Stomach (tissue), 9 donors: ENCODE data around the gene RNF13. TPM values are rescaled to one million over a fixed set of nuclear protein-coding genes. Genes with fewer than 3 reads are reported as not detected.
A peak's percentile ranks its signal among the peaks of the same experiment; 100 is the strongest.
"Not testable (repeated sequence)": the region's sequence is repeated elsewhere in the genome, so short reads cannot be mapped to it uniquely, and the experiment has no call there.

Experiments used
- DNase-seq, 2 donors: peaks; one replicate each; pipeline versions ENCODE4 v3.0.0 to v3.0.0-alpha.2; 2013 to 2019
- H3K27ac ChIP-seq, 5 donors: fragments of 200-600 bp in 4 of 5; sonication (generic) in 4 of 5; one replicate each; pipeline ENCODE4 v1.5.1; 2013 to 2019; ENCODE audit warnings: mild to moderate bottlenecking in 1 of 5, moderate library complexity in 1 of 5
- H3K27me3 ChIP-seq, 3 donors: fragments of 200-600 bp; sonication (generic); one replicate each; pipeline ENCODE4 v1.5.1; 2017 to 2019; ENCODE audit warnings: mixed run types in 1 of 3
- H3K36me3 ChIP-seq, 4 donors: fragments of 200-600 bp; sonication (generic); 1 replicate in 3 of 4; 2 replicates in 1 of 4; pipeline ENCODE4 v1.5.1; 2016 to 2019
- H3K4me1 ChIP-seq, 4 donors: fragments of 200-600 bp; sonication (generic); one replicate each; pipeline ENCODE4 v1.5.1; 2016 to 2019
- H3K4me3 ChIP-seq, 4 donors: fragments of 200-600 bp; sonication (generic) in 3 of 4; one replicate each; pipeline ENCODE4 v1.5.1; 2016 to 2019; ENCODE audit warnings: mild to moderate bottlenecking in 1 of 4
- H3K9me3 ChIP-seq, 4 donors: fragments of 200-600 bp; sonication (generic); one replicate each; pipeline ENCODE4 v1.5.1; 2016 to 2019
- CTCF ChIP-seq, 7 experiments: fragments of 450-650 bp in 4 of 7; fragments of 200-600 bp in 3 of 7; sonication (generic) in 3 of 7; IDR thresholded peaks; one replicate each; pipeline ENCODE4 v1.5.1; 2016 to 2019; ENCODE audit warnings: antibody characterized with exemption in 7 of 7, control low read depth in 2 of 7, mild to moderate bottlenecking in 1 of 7
- EP300 ChIP-seq: sonication (generic); formaldehyde crosslinking; IDR thresholded peaks from one replicate; pipeline ENCODE4 v1.6.1; 2017; ENCODE audit warnings: antibody characterized with exemption
- POLR2A ChIP-seq, 4 donors: fragments of 450-650 bp; IDR thresholded peaks; one replicate each; pipeline ENCODE4 v1.6.1; 2016; ENCODE audit warnings: antibody characterized with exemption in 4 of 4, control low read depth in 2 of 4, mild to moderate bottlenecking in 1 of 4, moderate library complexity in 1 of 4
- POLR2AphosphoS5 ChIP-seq, 3 donors: sonication (generic); formaldehyde crosslinking; IDR thresholded peaks; one replicate each; pipeline ENCODE4 v1.6.1; 2016; ENCODE audit warnings: antibody characterized with exemption in 3 of 3
- WGBS, 5 donors: extraction: QIAGEN DNeasy Blood & Tissue Kit in 3 of 5; methylation state at CpG; one replicate each; pipeline versions ENCODE4 v1.1.5 to v1.1.7; 2013 to 2018; 5-methylcytosine and 5-hydroxymethylcytosine counted together
- intact Hi-C: fragments of 100-400 bp; cut with DNase I; formaldehyde crosslinking; loops from one replicate; pipeline ENCODE4 v1.15.1; 2023; ENCODE audit warnings: low total_unique reads
- polyA plus RNA-seq, 3 donors: library from polyadenylated mRNA; stranded (reverse); fragments of 200-250 nt; gene quantifications; one replicate each; pipeline ENCODE4 v1.2.3, GENCODE V29; 2013
- total RNA-seq, 5 donors: library from RNA; depleted of rRNA; stranded (reverse); fragments of >200 nt; gene quantifications; one replicate each; pipeline versions ENCODE4 v1.1.0 to v1.2.3, GENCODE V29; 2014 to 2016
- donor health status: healthy with polysubstance abuse.
- donor health status: Bipolar disorder and iron deficiency.
- donor health status: healthy.

The RNF13 gene
- total and polyA plus RNA-seq, 8 donors, result 6.7 to 130 (median 31.3) TPM

- intact Hi-C loops, result no loop called here
- 0 to 1% (median 0%) methylated on average over 8 to 101 of the region's 102 CpGs for WGBS, 5 donors
Observed at GRCh38 chr3:149970716-149971402, 157.8 kb downstream of the RNF13 start, which contains the start of gene PFN2. TSS of gene PFN2 (minus strand) at chr3:149970895. CDS start at chr3:149970856, 39 bp downstream.

GRCh38 chr3:149971403-149972075, 158.5 kb downstream of the RNF13 start:
- H3K27me3 ChIP-seq, result peaks cover 0 to 30% (median 0%) of the 10 kb centered on the region in 3 donors
- H3K36me3 ChIP-seq, result no peaks in the 10 kb centered on the region
- no peaks in the 10 kb centered on the region for H3K9me3 ChIP-seq
- intact Hi-C loops, result no loop called here
- no peak for TF ChIP-seq POLR2AphosphoS5 (IDR thresholded peaks at IDR 0.05)
- no peak for TF ChIP-seq POLR2A (IDR thresholded peaks at IDR 0.05)
- no peak for TF ChIP-seq EP300
- no peak for TF ChIP-seq CTCF (IDR thresholded peaks at IDR 0.05)
- peak overlapping the region; percentile 87 to 97 (median 88) for H3K27ac ChIP-seq
- DNase-seq, result peak in 1 of 2 donors; percentile 55
- peak overlapping the region; percentile 83 to 96 (median 92) for H3K4me3 ChIP-seq
- H3K4me1 ChIP-seq, result peaks cover 4 to 32% (median 29%) of the 10 kb centered on the region in 4 donors
- 1 to 3% (median 1%) methylated on average over 22 to 42 of the region's 42 CpGs for WGBS, 5 donors

More at GRCh38 chr3:149970716-149971402, 157.8 kb downstream of the RNF13 start, which contains the start of gene PFN2:
- H3K4me1 ChIP-seq, result peaks cover 4 to 32% (median 29%) of the 10 kb centered on the region in 4 donors
- H3K27me3 ChIP-seq, result peaks cover 0 to 30% (median 0%) of the 10 kb centered on the region in 3 donors
- DNase-seq, result peak; percentile 64 to 94
- H3K36me3 ChIP-seq, result peaks cover 0 to 6% (median under 1%) of the 10 kb centered on the region in 4 donors
- peak within 1 kb of the TSS; percentile 87 to 97 (median 88) for H3K27ac ChIP-seq
- peak within 1 kb of the TSS; percentile 83 to 96 (median 92) for H3K4me3 ChIP-seq
- no peaks in the 10 kb centered on the region for H3K9me3 ChIP-seq
- TF ChIP-seq EP300 (no peak), CTCF (IDR thresholded peaks at IDR 0.05) (no peak), POLR2AphosphoS5 (IDR thresholded peaks at IDR 0.05) (peak; percentile 1 to 26 (median 25)), POLR2A (IDR thresholded peaks at IDR 0.05) (no peak)

- Histone ChIP-seq H3K27me3 (peaks cover 0 to 22% (median 0%) of the 10 kb centered on the region in 3 donors), H3K9me3 (no peaks in the 10 kb centered on the region), H3K4me3 (no peak overlapping the region), H3K4me1 (peaks cover 0 to 12% (median 2%) of the 10 kb centered on the region in 4 donors), H3K27ac (no peak overlapping the region), H3K36me3 (no peaks in the 10 kb centered on the region)
- TF ChIP-seq EP300 (no peak), POLR2AphosphoS5 (IDR thresholded peaks at IDR 0.05) (no peak), POLR2A (IDR thresholded peaks at IDR 0.05) (no peak), CTCF (IDR thresholded peaks at IDR 0.05) (no peak)
- no peak for DNase-seq
- intact Hi-C loops, result no loop called here
Observed at GRCh38 chr3:149975919-149976318, 162.9 kb downstream of the RNF13 start.

GRCh38 chr3:149977386-149977785, 164.4 kb downstream of the RNF13 start:
- 67 to 76% (median 74%) methylated on average over 2 of the region's 2 CpGs for WGBS, 5 donors
- H3K36me3 ChIP-seq, result no peaks in the 10 kb centered on the region
- intact Hi-C loops, result no loop called here
- H3K27me3 ChIP-seq, result peaks cover 0 to 7% (median 0%) of the 10 kb centered on the region in 3 donors
- no peaks in the 10 kb centered on the region for H3K9me3 ChIP-seq
- peak in 1 of 2 donors; percentile 20 for DNase-seq
- no peaks in the 10 kb centered on the region for H3K4me1 ChIP-seq
- H3K27ac ChIP-seq, result no peak overlapping the region
- TF ChIP-seq EP300 (no peak), POLR2AphosphoS5 (IDR thresholded peaks at IDR 0.05) (no peak), CTCF (IDR thresholded peaks at IDR 0.05) (no peak), POLR2A (IDR thresholded peaks at IDR 0.05) (no peak)
- H3K4me3 ChIP-seq, result no peak overlapping the region

- intact Hi-C loops, H3K36me3 ChIP-seq, H3K9me3 ChIP-seq, H3K4me1 ChIP-seq, H3K4me3 ChIP-seq, H3K27me3 ChIP-seq, H3K27ac ChIP-seq, DNase-seq: not testable (repeated sequence)
- WGBS, 5 donors, result 71 to 76% (median 73%) methylated on average over 3 to 4 of the region's 10 CpGs; no CpG with 5 or more reads in 1 of the 5 donors
Observed at GRCh38 chr3:149981979-149982378, 169.0 kb downstream of the RNF13 start.

- H3K4me3 ChIP-seq, intact Hi-C loops, H3K27me3 ChIP-seq, DNase-seq, H3K36me3 ChIP-seq, H3K4me1 ChIP-seq, H3K27ac ChIP-seq, H3K9me3 ChIP-seq: not testable (repeated sequence)
- 94 to 97% (median 95%) methylated on average over 31 to 32 of the region's 32 CpGs for WGBS, 5 donors
Observed at GRCh38 chr3:149983053-149983452, 170.0 kb downstream of the RNF13 start.
